ENCODE measurements around the gene PPP1R13B.

Gene PPP1R13B

GRCh38 chr14:103688441-103688840 lies 158.9 kb downstream of the PPP1R13B start:
- TF ChIP-seq TAF1 (IDR thresholded peaks at IDR 0.05; ENCODE audit: borderline replicate concordance, insufficient read depth, low read length) (no peak), POLR2AphosphoS5 (IDR thresholded peaks at IDR 0.05; ENCODE audit: low read depth, low read length) (no peak), SIN3A (IDR thresholded peaks at IDR 0.05; ENCODE audit: borderline replicate concordance, insufficient read depth, low read length) (no peak), FOXP2 (optimal IDR thresholded peaks at IDR 0.05; ENCODE audit: borderline replicate concordance, extremely low read depth, extremely low read length, insufficient read depth) (no peak)
- TF ChIP-seq, protein P1, sequence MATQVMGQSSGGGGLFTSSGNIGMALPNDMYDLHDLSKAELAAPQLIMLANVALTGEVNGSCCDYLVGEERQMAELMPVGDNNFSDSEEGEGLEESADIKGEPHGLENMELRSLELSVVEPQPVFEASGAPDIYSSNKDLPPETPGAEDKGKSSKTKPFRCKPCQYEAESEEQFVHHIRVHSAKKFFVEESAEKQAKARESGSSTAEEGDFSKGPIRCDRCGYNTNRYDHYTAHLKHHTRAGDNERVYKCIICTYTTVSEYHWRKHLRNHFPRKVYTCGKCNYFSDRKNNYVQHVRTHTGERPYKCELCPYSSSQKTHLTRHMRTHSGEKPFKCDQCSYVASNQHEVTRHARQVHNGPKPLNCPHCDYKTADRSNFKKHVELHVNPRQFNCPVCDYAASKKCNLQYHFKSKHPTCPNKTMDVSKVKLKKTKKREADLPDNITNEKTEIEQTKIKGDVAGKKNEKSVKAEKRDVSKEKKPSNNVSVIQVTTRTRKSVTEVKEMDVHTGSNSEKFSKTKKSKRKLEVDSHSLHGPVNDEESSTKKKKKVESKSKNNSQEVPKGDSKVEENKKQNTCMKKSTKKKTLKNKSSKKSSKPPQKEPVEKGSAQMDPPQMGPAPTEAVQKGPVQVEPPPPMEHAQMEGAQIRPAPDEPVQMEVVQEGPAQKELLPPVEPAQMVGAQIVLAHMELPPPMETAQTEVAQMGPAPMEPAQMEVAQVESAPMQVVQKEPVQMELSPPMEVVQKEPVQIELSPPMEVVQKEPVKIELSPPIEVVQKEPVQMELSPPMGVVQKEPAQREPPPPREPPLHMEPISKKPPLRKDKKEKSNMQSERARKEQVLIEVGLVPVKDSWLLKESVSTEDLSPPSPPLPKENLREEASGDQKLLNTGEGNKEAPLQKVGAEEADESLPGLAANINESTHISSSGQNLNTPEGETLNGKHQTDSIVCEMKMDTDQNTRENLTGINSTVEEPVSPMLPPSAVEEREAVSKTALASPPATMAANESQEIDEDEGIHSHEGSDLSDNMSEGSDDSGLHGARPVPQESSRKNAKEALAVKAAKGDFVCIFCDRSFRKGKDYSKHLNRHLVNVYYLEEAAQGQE (IDR thresholded peaks at IDR 0.05; ENCODE audit: insufficient read depth in 1 of 2, low read depth in 2 of 2, low read length in 2 of 2): no peak

GRCh38 chr14:103687712-103688111 lies 159.7 kb downstream of the PPP1R13B start:
- TF ChIP-seq, protein P1 (IDR thresholded peaks at IDR 0.05; ENCODE audit: insufficient read depth in 1 of 2, low read depth in 2 of 2, low read length in 2 of 2): no peak
- TF ChIP-seq SIN3A (IDR thresholded peaks at IDR 0.05; ENCODE audit: borderline replicate concordance, insufficient read depth, low read length) (no peak), FOXP2 (optimal IDR thresholded peaks at IDR 0.05; ENCODE audit: borderline replicate concordance, extremely low read depth, extremely low read length, insufficient read depth) (no peak)

DNA sequence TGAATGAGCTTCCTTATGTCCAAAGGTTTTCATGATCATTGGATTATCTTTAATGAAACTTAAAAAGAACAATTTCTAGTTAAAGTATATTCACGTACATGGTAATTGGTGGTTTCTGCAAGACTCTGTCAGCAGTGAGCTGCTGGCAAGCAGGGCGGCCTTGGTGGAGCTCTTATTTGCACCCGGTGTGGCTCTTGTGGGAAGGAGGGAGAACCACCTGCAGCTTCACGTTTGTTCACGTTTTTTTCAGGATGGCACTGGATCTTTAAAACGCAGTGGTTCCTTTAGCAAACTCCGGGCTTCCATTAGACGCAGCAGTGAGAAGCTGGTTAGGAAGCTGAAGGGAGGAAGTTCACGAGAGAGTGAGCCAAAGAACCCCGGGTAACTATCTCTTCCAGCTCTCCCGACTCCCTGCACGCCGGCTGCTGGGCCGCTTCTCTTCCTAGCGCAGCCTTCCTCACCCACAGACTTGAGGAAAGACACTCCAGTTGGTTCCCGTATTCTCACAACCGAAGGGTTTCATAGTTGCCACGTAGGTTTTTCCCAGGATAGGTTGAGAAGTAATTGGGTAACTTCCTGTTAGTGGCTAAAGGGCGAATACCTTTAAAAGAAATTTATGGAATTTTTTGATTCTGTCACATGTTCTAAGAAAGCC lies 160.4 kb downstream of the PPP1R13B start:
- TF ChIP-seq FOXP2 (optimal IDR thresholded peaks at IDR 0.05; ENCODE audit: borderline replicate concordance, extremely low read depth, extremely low read length, insufficient read depth): no peak
- TF ChIP-seq TAF1 (IDR thresholded peaks at IDR 0.05; ENCODE audit: borderline replicate concordance, insufficient read depth, low read length): no peak
- TF ChIP-seq, protein P1 (IDR thresholded peaks at IDR 0.05; ENCODE audit: insufficient read depth in 1 of 2, low read depth in 2 of 2, low read length in 2 of 2): no peak
- TF ChIP-seq SIN3A (IDR thresholded peaks at IDR 0.05; ENCODE audit: borderline replicate concordance, insufficient read depth, low read length): no peak
- no peak for TF ChIP-seq POLR2AphosphoS5 (IDR thresholded peaks at IDR 0.05; ENCODE audit: low read depth, low read length)

GRCh38 chr14:103685276-103686211 lies 161.8 kb downstream of the PPP1R13B start:
- TF ChIP-seq SIN3A (IDR thresholded peaks at IDR 0.05; ENCODE audit: borderline replicate concordance, insufficient read depth, low read length): no peak
- no peak for TF ChIP-seq TAF1 (IDR thresholded peaks at IDR 0.05; ENCODE audit: borderline replicate concordance, insufficient read depth, low read length)
- TF ChIP-seq, protein P1 (IDR thresholded peaks at IDR 0.05; ENCODE audit: insufficient read depth in 1 of 2, low read depth in 2 of 2, low read length in 2 of 2): no peak
- TF ChIP-seq FOXP2 (optimal IDR thresholded peaks at IDR 0.05; ENCODE audit: borderline replicate concordance, extremely low read depth, extremely low read length, insufficient read depth): no peak
